GM23338 (cell line): ENCODE measurements around the gene PEX10. TPM values are rescaled to one million over a fixed set of nuclear protein-coding genes. Genes with fewer than 3 reads are reported as not detected.

Source experiments
- CTCF ChIP-seq, 2 experiments: fragments of 200-600 bp in 1 of 2; sonication (generic) in 1 of 2; conservative IDR thresholded peaks; 2 replicates each; pipeline versions ENCODE4 v1.5.1 to v1.6.1; 2016 to 2017; ENCODE audit warnings: antibody characterized with exemption in 2 of 2, low read depth in 2 of 2, mild to moderate bottlenecking in 2 of 2, moderate library complexity in 1 of 2
- EZH2 ChIP-seq: fragments of 200-600 bp; sonication (generic); IDR thresholded peaks from one replicate; pipeline ENCODE4 v1.8.0; 2017; ENCODE audit warnings: antibody characterized with exemption, mild to moderate bottlenecking, low read depth; ENCODE audit not compliant: unreplicated experiment
- JUNB ChIP-seq: IDR thresholded peaks from one replicate; pipeline ENCODE4 v1.6.1; 2016; ENCODE audit warnings: antibody characterized with exemption; ENCODE audit not compliant: unreplicated experiment
- NANOG ChIP-seq: IDR thresholded peaks from 2 replicates; pipeline ENCODE4 v1.6.1; 2016; ENCODE audit warnings: antibody characterized with exemption, borderline replicate concordance
- STAT1 ChIP-seq: IDR thresholded peaks from one replicate; pipeline ENCODE4 v1.6.1; 2016; ENCODE audit warnings: antibody characterized with exemption; ENCODE audit not compliant: unreplicated experiment
- ZNF331 ChIP-seq: fragments of 250-450 bp; sonication (Bioruptor Pico); IDR thresholded peaks from 2 replicates; pipeline ENCODE4 v1.5.0; 2020; ENCODE audit warnings: low read depth, mild to moderate bottlenecking, moderate library complexity
- ZNF462 ChIP-seq: fragments of 250-450 bp; sonication (Bioruptor Pico); IDR thresholded peaks from 2 replicates; pipeline ENCODE4 v1.5.0; 2020; ENCODE audit warnings: mild to moderate bottlenecking, moderate library complexity
- polyA plus RNA-seq: library from polyadenylated mRNA; unstranded; fragments of >200 nt; fragmentation: Nextera tagmentation; extraction: Ambion mirVana; gene quantifications from 2 replicates; pipeline ENCODE4 v1.2.1, GENCODE V29; 2016
- total RNA-seq: library from RNA; depleted of rRNA; stranded (reverse); fragments of >200 nt; shearing (Covaris generic); gene quantifications from 2 replicates; pipeline ENCODE4 v1.2.3, GENCODE V29; 2014

Gene PEX10
- total and polyA plus RNA-seq, 2 experiments from 2014 or later: 15.0 to 53.9 TPM

- TF ChIP-seq ZNF462 (CRISPR knock-in tag) (no peak), NANOG (no peak), ZNF331 (CRISPR knock-in tag) (no peak), CTCF (conservative IDR thresholded peaks at IDR 0.05; ENCODE audit: low read depth in 2 of 2) (no peak), EZH2 (no peak), JUNB (no peak), STAT1 (no peak)
These were observed 25.4 kb downstream of the PEX10 start (continued) for GRCh38 chr1:2386636-2387611.
